ENCODE results near the gene CAB39.

DNA sequence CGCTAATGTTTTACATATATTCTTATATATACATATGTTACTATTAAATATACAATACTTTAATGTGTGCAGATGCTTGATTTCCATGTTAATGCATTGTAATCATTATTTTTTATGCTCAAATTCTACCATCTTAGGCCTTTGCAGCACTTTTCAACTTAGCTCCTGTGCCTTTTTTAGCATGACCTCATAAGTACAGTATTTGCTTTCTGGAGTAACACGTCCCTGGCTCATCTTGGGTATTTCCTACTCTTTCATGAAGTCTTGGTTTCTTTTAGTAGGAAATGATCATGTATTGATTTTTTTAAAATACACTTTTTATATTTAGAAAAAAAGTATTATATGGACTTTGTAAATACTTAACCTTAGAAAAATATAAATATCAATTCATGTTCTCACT lies 36.5 kb downstream of the CAB39 start:
- no peak for TF ChIP-seq ZNF331 (CRISPR knock-in tag; IDR thresholded peaks at IDR 0.05; ENCODE audit: low read depth)
- TF ChIP-seq EZH2 (IDR thresholded peaks at IDR 0.05; ENCODE audit: low read depth, unreplicated experiment) = no peak
- no peak for TF ChIP-seq EZH2phosphoT487 (IDR thresholded peaks at IDR 0.05; ENCODE audit: unreplicated experiment)
- TF ChIP-seq, protein P1, sequence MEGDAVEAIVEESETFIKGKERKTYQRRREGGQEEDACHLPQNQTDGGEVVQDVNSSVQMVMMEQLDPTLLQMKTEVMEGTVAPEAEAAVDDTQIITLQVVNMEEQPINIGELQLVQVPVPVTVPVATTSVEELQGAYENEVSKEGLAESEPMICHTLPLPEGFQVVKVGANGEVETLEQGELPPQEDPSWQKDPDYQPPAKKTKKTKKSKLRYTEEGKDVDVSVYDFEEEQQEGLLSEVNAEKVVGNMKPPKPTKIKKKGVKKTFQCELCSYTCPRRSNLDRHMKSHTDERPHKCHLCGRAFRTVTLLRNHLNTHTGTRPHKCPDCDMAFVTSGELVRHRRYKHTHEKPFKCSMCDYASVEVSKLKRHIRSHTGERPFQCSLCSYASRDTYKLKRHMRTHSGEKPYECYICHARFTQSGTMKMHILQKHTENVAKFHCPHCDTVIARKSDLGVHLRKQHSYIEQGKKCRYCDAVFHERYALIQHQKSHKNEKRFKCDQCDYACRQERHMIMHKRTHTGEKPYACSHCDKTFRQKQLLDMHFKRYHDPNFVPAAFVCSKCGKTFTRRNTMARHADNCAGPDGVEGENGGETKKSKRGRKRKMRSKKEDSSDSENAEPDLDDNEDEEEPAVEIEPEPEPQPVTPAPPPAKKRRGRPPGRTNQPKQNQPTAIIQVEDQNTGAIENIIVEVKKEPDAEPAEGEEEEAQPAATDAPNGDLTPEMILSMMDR (conservative IDR thresholded peaks at IDR 0.05; ENCODE audit: low read depth in 2 of 2) = no peak
- TF ChIP-seq POLR2AphosphoS5 (IDR thresholded peaks at IDR 0.05; ENCODE audit: low read depth) = no peak
- TF ChIP-seq, protein P2, sequence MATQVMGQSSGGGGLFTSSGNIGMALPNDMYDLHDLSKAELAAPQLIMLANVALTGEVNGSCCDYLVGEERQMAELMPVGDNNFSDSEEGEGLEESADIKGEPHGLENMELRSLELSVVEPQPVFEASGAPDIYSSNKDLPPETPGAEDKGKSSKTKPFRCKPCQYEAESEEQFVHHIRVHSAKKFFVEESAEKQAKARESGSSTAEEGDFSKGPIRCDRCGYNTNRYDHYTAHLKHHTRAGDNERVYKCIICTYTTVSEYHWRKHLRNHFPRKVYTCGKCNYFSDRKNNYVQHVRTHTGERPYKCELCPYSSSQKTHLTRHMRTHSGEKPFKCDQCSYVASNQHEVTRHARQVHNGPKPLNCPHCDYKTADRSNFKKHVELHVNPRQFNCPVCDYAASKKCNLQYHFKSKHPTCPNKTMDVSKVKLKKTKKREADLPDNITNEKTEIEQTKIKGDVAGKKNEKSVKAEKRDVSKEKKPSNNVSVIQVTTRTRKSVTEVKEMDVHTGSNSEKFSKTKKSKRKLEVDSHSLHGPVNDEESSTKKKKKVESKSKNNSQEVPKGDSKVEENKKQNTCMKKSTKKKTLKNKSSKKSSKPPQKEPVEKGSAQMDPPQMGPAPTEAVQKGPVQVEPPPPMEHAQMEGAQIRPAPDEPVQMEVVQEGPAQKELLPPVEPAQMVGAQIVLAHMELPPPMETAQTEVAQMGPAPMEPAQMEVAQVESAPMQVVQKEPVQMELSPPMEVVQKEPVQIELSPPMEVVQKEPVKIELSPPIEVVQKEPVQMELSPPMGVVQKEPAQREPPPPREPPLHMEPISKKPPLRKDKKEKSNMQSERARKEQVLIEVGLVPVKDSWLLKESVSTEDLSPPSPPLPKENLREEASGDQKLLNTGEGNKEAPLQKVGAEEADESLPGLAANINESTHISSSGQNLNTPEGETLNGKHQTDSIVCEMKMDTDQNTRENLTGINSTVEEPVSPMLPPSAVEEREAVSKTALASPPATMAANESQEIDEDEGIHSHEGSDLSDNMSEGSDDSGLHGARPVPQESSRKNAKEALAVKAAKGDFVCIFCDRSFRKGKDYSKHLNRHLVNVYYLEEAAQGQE (IDR thresholded peaks at IDR 0.05; ENCODE audit: unreplicated experiment) = no peak
- TF ChIP-seq CREB1 (CRISPR knock-in tag; IDR thresholded peaks at IDR 0.05; ENCODE audit: low read depth) = no peak
- no peak for TF ChIP-seq STAT1 (IDR thresholded peaks at IDR 0.05; ENCODE audit: unreplicated experiment)
- TF ChIP-seq, protein P3, sequence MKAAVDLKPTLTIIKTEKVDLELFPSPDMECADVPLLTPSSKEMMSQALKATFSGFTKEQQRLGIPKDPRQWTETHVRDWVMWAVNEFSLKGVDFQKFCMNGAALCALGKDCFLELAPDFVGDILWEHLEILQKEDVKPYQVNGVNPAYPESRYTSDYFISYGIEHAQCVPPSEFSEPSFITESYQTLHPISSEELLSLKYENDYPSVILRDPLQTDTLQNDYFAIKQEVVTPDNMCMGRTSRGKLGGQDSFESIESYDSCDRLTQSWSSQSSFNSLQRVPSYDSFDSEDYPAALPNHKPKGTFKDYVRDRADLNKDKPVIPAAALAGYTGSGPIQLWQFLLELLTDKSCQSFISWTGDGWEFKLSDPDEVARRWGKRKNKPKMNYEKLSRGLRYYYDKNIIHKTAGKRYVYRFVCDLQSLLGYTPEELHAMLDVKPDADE (IDR thresholded peaks at IDR 0.05) = no peak
- no peak for TF ChIP-seq JUNB (IDR thresholded peaks at IDR 0.05; ENCODE audit: unreplicated experiment)
- no peak for TF ChIP-seq NANOG (IDR thresholded peaks at IDR 0.05; ENCODE audit: borderline replicate concordance)
